SK-N-MC (cell line): ENCODE results near the gene ZNF396.

ENCODE experiments used
- EZH2 ChIP-seq: fragments of 200-600 bp; sonication (generic); IDR thresholded peaks from one replicate; pipeline ENCODE4 v1.6.1; 2017; ENCODE audit warnings: antibody characterized with exemption
- POLR2AphosphoS5 ChIP-seq: IDR thresholded peaks from 2 replicates; pipeline ENCODE4 v1.6.1; 2012; ENCODE audit warnings: mild to moderate bottlenecking, low read depth, low read length, borderline replicate concordance

DNA sequence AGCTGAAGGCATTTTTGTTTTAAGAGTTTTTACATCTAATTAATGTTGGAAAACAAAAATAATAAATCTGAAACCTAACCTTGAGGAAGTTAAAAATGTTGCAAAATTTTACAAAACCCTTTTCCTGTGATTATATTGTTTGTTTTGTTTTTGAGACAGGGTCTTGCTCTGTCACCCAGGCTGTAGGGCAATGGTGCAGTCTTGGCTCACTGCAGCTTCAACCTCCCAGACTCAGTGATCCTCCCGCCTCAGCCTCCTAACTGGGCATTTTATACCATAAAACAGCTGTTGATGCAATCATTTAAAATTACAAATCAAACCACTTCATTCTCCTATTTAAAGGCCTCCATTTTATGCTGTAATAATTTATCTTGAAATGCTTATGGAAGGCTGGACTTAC, 31.2 kb downstream of the ZNF396 start:
- no peak for TF ChIP-seq EZH2
- no peak for TF ChIP-seq POLR2AphosphoS5
